GM18861 (cell line): ENCODE results near the gene ZNF32.
A peak's percentile ranks its signal among the peaks of the same experiment; 100 is the strongest.
"Not testable (repeated sequence)": the region's sequence is repeated elsewhere in the genome, so short reads cannot be mapped to it uniquely, and the experiment has no call there.

Experiments used
- ATAC-seq: cut with Tn5 transposase; IDR thresholded peaks from one replicate; pipeline ENCODE4 v1.9.1; 2021; ENCODE audit not compliant: unreplicated experiment

Gene ZNF32

GRCh38 chr10:43635816-43636215 is 12.9 kb downstream of the ZNF32 start:
- not testable (repeated sequence) for ATAC-seq

- no peak for ATAC-seq
Measured at GRCh38 chr10:43628956-43629355, 19.7 kb downstream of the ZNF32 start.

GRCh38 chr10:43627942-43628341 is 20.7 kb downstream of the ZNF32 start:
- ATAC-seq = no peak

- no peak for ATAC-seq
Measured at GRCh38 chr10:43623351-43623750, 25.3 kb downstream of the ZNF32 start.

- ATAC-seq = no peak
Measured at GRCh38 chr10:43622038-43622437, 26.6 kb downstream of the ZNF32 start.

GRCh38 chr10:43619368-43619767 is 29.3 kb downstream of the ZNF32 start:
- no peak for ATAC-seq

GRCh38 chr10:43616697-43617370 is 31.8 kb downstream of the ZNF32 start:
- no peak for ATAC-seq

- ATAC-seq = no peak
Measured at GRCh38 chr10:43610636-43611035, 38.0 kb downstream of the ZNF32 start.

- ATAC-seq = no peak
Measured at GRCh38 chr10:43607199-43607573, 41.5 kb downstream of the ZNF32 start.

- peak; percentile 98 for ATAC-seq
Measured at GRCh38 chr10:43606323-43607198, 42.1 kb downstream of the ZNF32 start, which contains the start of gene ZNF485. ZNF485 (plus strand) TSS chr10:43606438; CDS start chr10:43607051, 613 bp downstream.

- ATAC-seq = no peak
Measured at GRCh38 chr10:43605850-43606322, 42.8 kb downstream of the ZNF32 start.

GRCh38 chr10:43601576-43601975 is 47.1 kb downstream of the ZNF32 start:
- ATAC-seq = not testable (repeated sequence)

GRCh38 chr10:43599333-43599732 is 49.3 kb downstream of the ZNF32 start:
- no peak for ATAC-seq

GRCh38 chr10:43598446-43598845 is 50.2 kb downstream of the ZNF32 start:
- no peak for ATAC-seq

GRCh38 chr10:43596546-43596945 is 52.1 kb downstream of the ZNF32 start:
- ATAC-seq = no peak

- ATAC-seq = peak; percentile 24
Measured at GRCh38 chr10:43595739-43596298, 52.9 kb downstream of the ZNF32 start.

- peak; percentile 97 for ATAC-seq
Measured at GRCh38 chr10:43594944-43595589, 53.6 kb downstream of the ZNF32 start.
